NCI-H2107 (cell line): ENCODE results near the gene CHAC1.

Source experiments
- DNase-seq: peaks from one replicate; lab custom pipeline; 2025; lab: John Stamatoyannopoulos, UW

CHAC1 gene

GRCh38 chr15:40985541-40986330, 32.5 kb downstream of the CHAC1 start:
- DNase-seq, result no peak

DNA sequence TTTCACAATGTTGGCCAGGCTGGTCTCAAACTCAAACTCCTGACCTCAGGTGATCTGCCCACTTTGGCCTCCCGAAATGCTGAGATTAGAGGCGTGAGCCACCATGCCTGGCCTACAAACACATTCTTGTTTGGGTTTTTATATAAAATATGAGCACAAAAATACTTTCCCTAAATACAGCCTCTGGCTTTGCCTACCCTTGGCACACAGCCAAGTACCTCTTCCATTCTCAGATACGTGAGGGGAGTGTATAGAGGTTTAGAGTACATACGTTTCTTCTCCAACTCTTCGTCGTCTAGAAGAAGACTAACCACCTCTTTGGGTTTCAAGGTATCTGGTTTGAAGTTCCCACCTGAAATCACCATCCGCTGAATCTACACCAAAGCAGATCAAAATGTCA, 33.5 kb downstream of the CHAC1 start:
- no peak for DNase-seq

DNA sequence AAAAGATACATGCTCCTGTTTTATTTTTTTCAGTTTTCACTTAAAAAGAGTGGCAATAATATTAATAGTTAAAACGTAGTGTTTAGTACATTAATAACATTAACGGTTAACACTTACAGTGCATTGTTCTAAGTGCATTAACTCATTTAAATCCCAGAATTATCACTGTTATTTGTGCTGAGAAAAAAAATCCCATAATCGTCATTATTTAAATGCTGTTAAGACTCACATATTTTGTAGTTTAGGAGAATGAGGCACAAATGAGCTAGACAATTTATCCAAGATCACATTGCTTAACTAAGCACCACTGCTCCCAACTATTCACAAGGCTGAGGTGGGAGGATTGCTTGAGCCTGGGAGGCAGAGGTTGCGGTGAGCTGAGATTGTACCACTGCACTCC, 34.9 kb downstream of the CHAC1 start:
- DNase-seq, result no peak

DNA sequence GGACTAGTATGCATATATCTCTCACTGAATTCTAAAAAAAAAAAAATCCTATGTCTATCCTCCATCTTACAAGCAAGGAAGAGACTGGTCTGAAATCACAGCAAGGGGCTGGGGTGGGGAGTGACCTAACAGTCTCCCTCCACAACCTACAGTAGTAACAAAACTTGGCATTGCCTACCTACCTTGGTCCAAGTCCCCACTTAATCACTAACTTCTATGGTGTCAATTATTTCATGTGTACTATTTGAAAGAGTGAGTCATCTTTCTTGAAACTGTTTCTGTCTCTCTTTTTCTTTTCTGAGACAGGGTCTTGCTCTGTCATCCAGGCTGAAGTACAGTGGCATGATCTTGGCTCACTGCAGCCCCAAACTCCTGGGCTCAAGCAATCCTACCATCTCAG, 36.8 kb downstream of the CHAC1 start:
- DNase-seq, result no peak

DNA sequence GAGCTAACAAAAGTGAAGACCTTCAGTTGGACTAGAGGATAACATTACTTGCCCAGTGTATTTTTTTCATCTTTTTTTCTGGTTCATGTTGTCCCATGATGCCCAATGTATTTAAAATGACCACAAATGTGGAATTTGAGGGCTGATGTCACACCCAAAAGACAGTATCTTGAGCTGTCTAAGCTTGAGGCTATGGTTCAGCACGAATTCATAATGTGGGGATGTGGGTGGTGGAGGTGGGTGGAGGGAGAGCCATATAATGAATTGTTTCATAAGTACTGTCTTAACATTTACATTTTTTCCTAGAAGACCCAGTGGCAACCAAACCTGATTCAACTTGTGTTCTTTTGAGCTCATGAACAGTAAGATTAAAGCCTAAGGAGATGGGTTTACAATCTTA, 37.5 kb downstream of the CHAC1 start:
- DNase-seq, result no peak

GRCh38 chr15:40991355-40991754, 38.1 kb downstream of the CHAC1 start:
- no peak for DNase-seq

DNA sequence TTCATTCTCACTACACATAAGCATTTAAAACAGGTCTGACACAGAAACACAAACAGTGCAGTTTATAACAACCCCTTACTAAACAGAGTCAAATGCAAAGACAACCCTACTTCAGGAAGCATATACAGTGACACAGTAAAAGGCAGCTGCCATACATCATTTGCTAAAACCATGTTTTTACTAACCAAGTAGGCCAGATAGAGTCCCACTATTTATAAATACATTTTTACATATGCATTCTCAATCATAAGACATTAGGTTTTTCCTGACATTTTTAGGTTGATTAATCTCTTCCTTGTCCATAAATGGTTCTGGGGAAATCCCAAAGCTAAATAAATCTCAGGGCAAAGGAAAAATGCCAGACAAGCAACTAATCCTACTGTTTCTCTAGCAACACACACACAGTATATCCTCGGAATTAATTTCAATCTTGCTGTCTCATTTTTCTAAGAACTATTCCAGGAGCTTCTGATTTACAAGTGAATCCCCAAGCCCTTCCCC, 39.0 kb downstream of the CHAC1 start:
- DNase-seq, result no peak

DNA sequence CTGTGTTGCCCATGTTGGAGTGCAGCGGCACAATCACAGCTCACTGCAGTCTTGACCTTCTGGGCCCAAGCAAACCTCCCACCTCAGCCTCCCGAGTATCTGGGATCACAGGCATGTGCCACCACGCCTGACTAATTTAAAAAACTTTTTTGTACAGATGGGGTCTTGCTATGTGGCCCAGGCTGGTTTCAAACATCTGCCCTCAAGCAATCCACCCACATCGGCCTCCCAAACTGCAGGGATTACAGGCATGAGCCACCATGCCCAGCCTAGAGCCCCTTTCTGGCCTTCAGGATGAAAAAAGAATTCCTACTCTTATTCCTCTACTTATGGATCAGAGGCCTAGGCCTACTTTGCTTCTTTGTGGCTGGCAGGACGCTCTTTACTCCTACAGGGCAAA, 39.6 kb downstream of the CHAC1 start:
- no peak for DNase-seq

- no peak for DNase-seq
These were observed 42.4 kb downstream of the CHAC1 start for GRCh38 chr15:40995656-40996055.

GRCh38 chr15:40999190-40999589, 45.9 kb downstream of the CHAC1 start:
- no peak for DNase-seq

DNA sequence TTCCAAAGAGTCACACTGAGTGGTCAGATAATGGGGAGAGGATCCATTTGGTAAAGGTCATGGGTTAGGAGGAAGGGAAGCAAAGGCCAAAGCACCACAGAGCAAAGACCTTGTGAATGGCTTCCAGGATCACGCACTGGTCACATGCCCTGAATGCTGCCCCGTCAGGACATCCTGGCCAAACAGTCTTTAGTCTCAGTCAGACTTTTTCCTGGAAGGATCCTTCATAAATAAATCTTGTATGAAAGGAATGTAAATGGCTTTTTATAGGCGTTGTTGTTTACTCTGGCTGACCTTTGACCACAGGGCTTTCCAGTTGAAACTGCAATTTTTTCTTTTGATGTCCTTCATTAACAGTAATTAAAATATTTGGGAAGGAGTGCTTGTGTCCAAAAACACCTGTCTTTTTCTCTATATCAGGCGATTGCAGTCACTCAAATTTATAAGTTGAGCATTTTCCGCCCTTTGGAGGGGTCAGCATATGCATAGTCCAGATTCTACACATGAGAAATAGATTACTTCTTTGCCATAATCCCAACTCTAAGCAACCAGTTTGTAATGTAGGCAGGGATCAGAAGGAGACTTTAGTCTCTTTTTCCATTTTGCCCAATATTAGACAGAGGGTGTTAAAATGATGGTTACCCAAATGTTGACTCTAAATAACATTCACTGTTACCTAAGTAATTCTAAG, 48.4 kb downstream of the CHAC1 start:
- no peak for DNase-seq

DNA sequence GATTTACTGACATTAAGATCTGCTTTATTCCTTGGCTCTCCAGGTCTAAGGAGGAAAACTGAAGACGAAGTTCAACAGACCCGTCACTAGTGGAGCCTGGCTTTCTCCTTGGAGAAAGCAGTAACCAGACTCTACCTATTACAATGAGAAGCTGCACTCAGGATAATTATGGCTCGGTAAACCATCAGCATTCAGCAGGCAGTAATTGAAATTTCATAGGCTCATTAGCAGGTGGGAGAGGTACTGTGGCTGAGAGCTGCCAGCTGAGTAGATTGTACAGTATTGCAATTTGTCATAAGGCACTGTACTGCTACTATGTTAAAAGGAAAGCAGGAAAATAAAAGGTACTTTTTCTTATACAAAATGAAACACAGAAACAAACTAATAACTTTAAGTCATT, 51.2 kb downstream of the CHAC1 start:
- DNase-seq, result no peak
